T-helper 1 cell treated with Interleukin-12 subunit alpha and Interleukin-12 subunit beta and Interleukin-4 antibody, amounts not matched to agents 30 μg/mL and 1 μg/mL, for 36 hours (primary cell): ENCODE measurements around the gene PEA15.

Source experiments
- H3K27ac Mint-ChIP-seq: one replicate; pipeline ENCODE4 v1.8.0; 2021; ENCODE audit warnings: mild to moderate bottlenecking, mixed read lengths
- H3K27me3 Mint-ChIP-seq: one replicate; pipeline ENCODE4 v1.8.0; 2021; ENCODE audit warnings: low read depth, mixed read lengths
- H3K36me3 Mint-ChIP-seq: one replicate; pipeline ENCODE4 v1.8.0; 2021; ENCODE audit warnings: low read depth, mixed read lengths
- H3K4me1 Mint-ChIP-seq: one replicate; pipeline ENCODE4 v1.8.0; 2021; ENCODE audit warnings: low read depth, mixed read lengths
- H3K4me3 Mint-ChIP-seq: one replicate; pipeline ENCODE4 v1.8.0; 2021; ENCODE audit warnings: mild to moderate bottlenecking, moderate library complexity, mixed read lengths
- H3K9me3 Mint-ChIP-seq: one replicate; pipeline ENCODE4 v1.8.0; 2021; ENCODE audit warnings: mixed read lengths

The PEA15 gene

GRCh38 chr1:160209321-160210046 lies 4.3 kb downstream of the PEA15 start:
- no peaks in the 10 kb centered on the region for H3K9me3 Mint-ChIP-seq
- H3K27me3 Mint-ChIP-seq, result no peaks in the 10 kb centered on the region
- peaks cover 37% of the 10 kb centered on the region for H3K4me1 Mint-ChIP-seq
- peak overlapping the region; percentile 53 for H3K27ac Mint-ChIP-seq
- H3K4me3 Mint-ChIP-seq, result no peak overlapping the region
- H3K36me3 Mint-ChIP-seq, result peaks cover 36% of the 10 kb centered on the region

- Mint-ChIP-seq H3K4me1 (peaks cover 33% of the 10 kb centered on the region), H3K36me3 (peaks cover 40% of the 10 kb centered on the region), H3K9me3 (no peaks in the 10 kb centered on the region), H3K27me3 (no peaks in the 10 kb centered on the region), H3K4me3 (no peak overlapping the region), H3K27ac (no peak overlapping the region)
Measured at GRCh38 chr1:160210561-160210960, 5.4 kb downstream of the PEA15 start.

GRCh38 chr1:160211046-160211790 lies 6.0 kb downstream of the PEA15 start:
- Mint-ChIP-seq H3K27ac (no peak overlapping the region), H3K4me3 (no peak overlapping the region), H3K27me3 (no peaks in the 10 kb centered on the region), H3K4me1 (peaks cover 30% of the 10 kb centered on the region), H3K9me3 (no peaks in the 10 kb centered on the region), H3K36me3 (peaks cover 45% of the 10 kb centered on the region)

GRCh38 chr1:160214481-160215140 lies 9.4 kb downstream of the PEA15 start:
- H3K9me3 Mint-ChIP-seq, result no peaks in the 10 kb centered on the region
- no peak overlapping the region for H3K27ac Mint-ChIP-seq
- H3K36me3 Mint-ChIP-seq, result peaks cover 45% of the 10 kb centered on the region
- peaks cover 4% of the 10 kb centered on the region for H3K4me1 Mint-ChIP-seq
- H3K4me3 Mint-ChIP-seq, result no peak overlapping the region
- H3K27me3 Mint-ChIP-seq, result no peaks in the 10 kb centered on the region

- no peaks in the 10 kb centered on the region for H3K27me3 Mint-ChIP-seq
- no peaks in the 10 kb centered on the region for H3K9me3 Mint-ChIP-seq
- H3K36me3 Mint-ChIP-seq, result peaks cover 51% of the 10 kb centered on the region
- H3K27ac Mint-ChIP-seq, result no peak overlapping the region
- no peak overlapping the region for H3K4me3 Mint-ChIP-seq
- no peaks in the 10 kb centered on the region for H3K4me1 Mint-ChIP-seq
Measured at GRCh38 chr1:160216301-160216700, 11.1 kb downstream of the PEA15 start.

GRCh38 chr1:160217481-160218051 lies 12.4 kb downstream of the PEA15 start:
- no peaks in the 10 kb centered on the region for H3K27me3 Mint-ChIP-seq
- no peaks in the 10 kb centered on the region for H3K4me1 Mint-ChIP-seq
- no peak overlapping the region for H3K27ac Mint-ChIP-seq
- peaks cover 53% of the 10 kb centered on the region for H3K36me3 Mint-ChIP-seq
- H3K4me3 Mint-ChIP-seq, result no peak overlapping the region
- no peaks in the 10 kb centered on the region for H3K9me3 Mint-ChIP-seq

- no peaks in the 10 kb centered on the region for H3K9me3 Mint-ChIP-seq
- H3K27me3 Mint-ChIP-seq, result no peaks in the 10 kb centered on the region
- peaks cover 53% of the 10 kb centered on the region for H3K36me3 Mint-ChIP-seq
- no peak overlapping the region for H3K4me3 Mint-ChIP-seq
- H3K27ac Mint-ChIP-seq, result no peak overlapping the region
- H3K4me1 Mint-ChIP-seq, result no peaks in the 10 kb centered on the region
Measured at GRCh38 chr1:160219062-160219929, 14.1 kb downstream of the PEA15 start.

GRCh38 chr1:160220301-160220700 lies 15.1 kb downstream of the PEA15 start:
- Mint-ChIP-seq H3K4me1 (no peaks in the 10 kb centered on the region), H3K9me3 (no peaks in the 10 kb centered on the region), H3K36me3 (peaks cover 51% of the 10 kb centered on the region), H3K27me3 (no peaks in the 10 kb centered on the region), H3K27ac (no peak overlapping the region), H3K4me3 (no peak overlapping the region)

GRCh38 chr1:160221089-160221488 lies 15.9 kb downstream of the PEA15 start:
- no peak overlapping the region for H3K27ac Mint-ChIP-seq
- no peaks in the 10 kb centered on the region for H3K9me3 Mint-ChIP-seq
- H3K36me3 Mint-ChIP-seq, result peaks cover 46% of the 10 kb centered on the region
- no peaks in the 10 kb centered on the region for H3K27me3 Mint-ChIP-seq
- H3K4me1 Mint-ChIP-seq, result no peaks in the 10 kb centered on the region
- H3K4me3 Mint-ChIP-seq, result no peak overlapping the region

- H3K27me3 Mint-ChIP-seq, result no peaks in the 10 kb centered on the region
- H3K4me1 Mint-ChIP-seq, result no peaks in the 10 kb centered on the region
- H3K36me3 Mint-ChIP-seq, result peaks cover 39% of the 10 kb centered on the region
- no peaks in the 10 kb centered on the region for H3K9me3 Mint-ChIP-seq
- H3K4me3 Mint-ChIP-seq, result no peak overlapping the region
- no peak overlapping the region for H3K27ac Mint-ChIP-seq
Measured at GRCh38 chr1:160222546-160222945, 17.4 kb downstream of the PEA15 start.

- no peaks in the 10 kb centered on the region for H3K27me3 Mint-ChIP-seq
- no peak overlapping the region for H3K27ac Mint-ChIP-seq
- H3K36me3 Mint-ChIP-seq, result peaks cover 45% of the 10 kb centered on the region
- no peaks in the 10 kb centered on the region for H3K4me1 Mint-ChIP-seq
- no peaks in the 10 kb centered on the region for H3K9me3 Mint-ChIP-seq
- no peak overlapping the region for H3K4me3 Mint-ChIP-seq
Measured at GRCh38 chr1:160224606-160225005, 19.4 kb downstream of the PEA15 start.

- H3K27me3 Mint-ChIP-seq, result no peaks in the 10 kb centered on the region
- H3K27ac Mint-ChIP-seq, result no peak overlapping the region
- no peak overlapping the region for H3K4me3 Mint-ChIP-seq
- H3K36me3 Mint-ChIP-seq, result peaks cover 45% of the 10 kb centered on the region
- H3K4me1 Mint-ChIP-seq, result no peaks in the 10 kb centered on the region
- no peaks in the 10 kb centered on the region for H3K9me3 Mint-ChIP-seq
Measured at GRCh38 chr1:160225345-160225744, 20.2 kb downstream of the PEA15 start.

GRCh38 chr1:160226623-160227022 lies 21.4 kb downstream of the PEA15 start:
- H3K27me3 Mint-ChIP-seq, result no peaks in the 10 kb centered on the region
- H3K4me3 Mint-ChIP-seq, result no peak overlapping the region
- no peak overlapping the region for H3K27ac Mint-ChIP-seq
- H3K4me1 Mint-ChIP-seq, result no peaks in the 10 kb centered on the region
- no peaks in the 10 kb centered on the region for H3K9me3 Mint-ChIP-seq
- H3K36me3 Mint-ChIP-seq, result peaks cover 39% of the 10 kb centered on the region

- Mint-ChIP-seq H3K4me3 (no peak overlapping the region), H3K27me3 (no peaks in the 10 kb centered on the region), H3K9me3 (no peaks in the 10 kb centered on the region), H3K36me3 (peaks cover 37% of the 10 kb centered on the region), H3K4me1 (no peaks in the 10 kb centered on the region), H3K27ac (peak overlapping the region; percentile 21)
Measured at GRCh38 chr1:160227034-160227433, 21.9 kb downstream of the PEA15 start.
